Motor neuron (in vitro differentiated cells): ENCODE measurements around the gene C3orf20. TPM values are rescaled to one million over a fixed set of nuclear protein-coding genes. Genes with fewer than 3 reads are reported as not detected.

Source experiments
- ATAC-seq, 8 experiments: fragments of 200-7000 bp; cut with Tn5 transposase; replicated peaks in 6 of 8; 2 replicates each; pipeline ENCODE4 v1.8.0; 2021; ENCODE audit warnings: mild to moderate bottlenecking in 8 of 8, moderate library complexity in 8 of 8
- H3K27ac ChIP-seq, 2 donors: fragments of 250-450 bp; sonication (Bioruptor Pico); 2 replicates each; pipeline ENCODE4 v1.9.0; 2021; ENCODE audit warnings: antibody characterized with exemption in 2 of 2, mild to moderate bottlenecking in 2 of 2, moderate library complexity in 1 of 2
- H3K4me1 ChIP-seq, 2 donors: fragments of 250-450 bp; sonication (Bioruptor Pico); replicated peaks in 1 of 2; 2 replicates each; pipeline ENCODE4 v1.6.1; 2021; ENCODE audit warnings: antibody characterized with exemption in 2 of 2, mild to moderate bottlenecking in 2 of 2, moderate library complexity in 1 of 2
- H3K4me3 ChIP-seq, 5 donors: fragments of 250-450 bp; sonication (Bioruptor Pico); 2 replicates each; pipeline ENCODE4 v1.9.0; 2021; ENCODE audit warnings: antibody characterized with exemption in 5 of 5, mild to moderate bottlenecking in 5 of 5, moderate library complexity in 4 of 5
- WGBS, 10 experiments: fragments of 450-650 bp; shearing (Covaris generic); methylation state at CpG; one replicate each; pipeline ENCODE4 v1.0.0; 2022; 5-methylcytosine and 5-hydroxymethylcytosine counted together
- in situ Hi-C, 9 experiments: fragments of 400-800 bp; cut with MboI; loops; one replicate each; pipeline ENCODE4 v1.15.0; 2021; ENCODE audit warnings: low sequenced_read_pairs in 9 of 9, low pct_unique_long_range_greater_than_20kb in 2 of 9; ENCODE audit not compliant: unreplicated experiment in 9 of 9
- total RNA-seq, 8 experiments: library from RNA; unstranded; fragments of 300-600 nt; gene quantifications; 2 replicates each; pipeline versions ENCODE4 v1.2.3 to v1.2.4, GENCODE V29; 2022

Gene C3orf20
- total RNA-seq, 8 experiments from 2014 or later = 0.09 to 0.43 (median 0.21) TPM; not detected in 3

DNA sequence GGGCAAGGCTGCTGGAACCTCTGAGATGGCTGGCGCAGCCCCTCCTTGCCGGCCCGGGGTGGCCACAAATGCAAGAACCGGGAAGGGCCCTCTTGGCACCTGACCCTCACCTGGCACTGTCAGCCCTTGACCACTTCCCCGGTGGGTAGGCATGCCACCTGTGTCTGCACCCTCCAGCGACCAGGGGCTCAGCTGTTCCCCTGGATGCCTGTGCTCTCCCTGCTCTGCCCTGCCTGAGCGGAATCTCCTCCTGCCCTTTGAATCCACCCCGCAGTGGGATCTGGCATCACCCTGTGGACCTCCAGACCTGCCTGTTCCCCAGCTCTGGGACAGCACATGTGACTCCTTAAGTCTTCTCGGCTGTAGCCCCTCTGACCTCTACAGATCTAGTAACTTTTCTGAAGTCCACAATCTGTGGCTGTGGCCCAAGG is 117.8 kb downstream of the C3orf20 start:
- H3K4me1 ChIP-seq = peaks cover 14 to 15% of the 10 kb centered on the region in 2 donors
- in situ Hi-C loops = loop anchor here in 5 of 9 experiments (10.0 to 25.0 kb wide), 2 partner anchors 120 to 122 kb away; no protein-coding TSS in a partner anchor
- no peak overlapping the region for H3K4me3 ChIP-seq
- 0 to 100% (median 93%) methylated on average over 1 to 3 of the region's 9 CpGs; no CpG with 5 or more reads in 5 of the 10 experiments for WGBS, 10 experiments
- no peak overlapping the region for H3K27ac ChIP-seq
- no peak for ATAC-seq

DNA sequence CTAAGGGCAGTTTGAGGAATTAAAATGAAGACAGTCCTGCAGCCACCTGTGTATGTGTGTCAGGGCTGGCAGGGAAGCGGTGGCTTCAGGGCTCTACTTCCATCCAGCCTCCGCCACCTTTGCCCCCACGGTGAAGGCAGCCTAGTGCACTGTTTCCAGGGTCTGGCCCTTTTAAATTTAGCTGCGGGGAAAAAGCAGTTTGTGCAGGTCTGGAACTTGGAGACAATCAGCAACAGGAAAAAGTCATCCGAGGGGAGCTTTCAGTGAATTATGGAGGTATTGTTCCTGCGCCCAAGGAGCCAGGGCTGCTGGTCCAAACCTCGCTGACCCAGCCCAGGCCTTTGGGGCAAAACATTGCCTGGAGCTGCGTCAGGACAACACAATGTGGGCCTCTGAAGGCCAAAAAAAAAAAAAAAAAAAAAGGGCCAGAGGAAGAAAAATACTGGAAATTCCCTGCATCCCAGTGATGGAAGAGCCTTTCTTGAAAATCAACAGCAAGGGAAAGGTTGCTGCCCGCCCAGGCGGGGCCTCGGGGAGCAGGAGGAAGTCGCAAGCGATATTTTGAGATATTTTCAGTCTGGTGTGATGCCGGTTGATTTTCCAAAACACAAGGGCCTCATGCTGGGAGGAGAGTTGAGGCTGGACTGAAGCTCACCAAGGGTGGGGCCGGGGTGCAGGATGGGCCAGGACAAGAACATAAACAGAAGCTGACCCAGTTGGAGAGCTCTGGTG is 118.4 kb downstream of the C3orf20 start:
- Histone ChIP-seq H3K4me1 (peaks cover 11 to 13% of the 10 kb centered on the region in 2 donors), H3K27ac (no peak overlapping the region), H3K4me3 (no peak overlapping the region)
- WGBS, 10 experiments = 23 to 87% (median 66%) methylated on average over 1 to 13 of the region's 15 CpGs
- peak in 2 of 8 experiments; percentile 21 to 33 for ATAC-seq
- in situ Hi-C loops = loop anchor here in 5 of 9 experiments (10.0 to 25.0 kb wide), 2 partner anchors 119 to 122 kb away; no protein-coding TSS in a partner anchor

DNA sequence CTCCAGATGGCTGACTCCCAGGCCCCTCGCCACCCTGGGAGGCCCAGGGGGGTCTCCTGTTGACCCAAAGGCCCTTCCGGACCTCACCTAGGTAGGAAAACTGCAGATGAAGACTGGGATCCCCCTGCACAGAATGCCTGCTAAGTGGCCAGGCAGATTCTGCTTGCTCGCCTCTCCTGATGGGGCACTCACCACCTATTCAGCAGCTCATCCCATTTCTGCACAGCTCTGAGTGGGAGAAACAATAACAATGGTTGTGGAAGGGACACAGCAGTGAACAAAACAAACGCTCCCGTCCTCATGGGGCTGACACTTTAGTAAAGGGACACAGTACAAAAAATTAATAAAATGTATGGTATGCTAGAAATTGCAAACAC is 118.9 kb downstream of the C3orf20 start:
- 92 to 100% (median 100%) methylated on average over 1 to 3 of the region's 5 CpGs; no CpG with 5 or more reads in 5 of the 10 experiments for WGBS, 10 experiments
- H3K4me1 ChIP-seq = peaks cover 11 to 12% of the 10 kb centered on the region in 2 donors
- no peak for ATAC-seq
- H3K27ac ChIP-seq = no peak overlapping the region
- in situ Hi-C loops = loop anchor here in 5 of 9 experiments (10.0 to 25.0 kb wide), 2 partner anchors 118 to 121 kb away; no protein-coding TSS in a partner anchor
- no peak overlapping the region for H3K4me3 ChIP-seq

- no peak overlapping the region for H3K4me3 ChIP-seq
- peaks cover 11 to 12% of the 10 kb centered on the region in 2 donors for H3K4me1 ChIP-seq
- peak in 3 of 8 experiments; percentile 42 to 54 (median 52) for ATAC-seq
- WGBS, 10 experiments = 0 to 100% (median 60%) methylated on average over 1 to 2 of the region's 2 CpGs; no CpG with 5 or more reads in 3 of the 10 experiments
- in situ Hi-C loops = loop anchor here in 5 of 9 experiments (10.0 to 25.0 kb wide), 2 partner anchors 118 to 120 kb away; no protein-coding TSS in a partner anchor
- no peak overlapping the region for H3K27ac ChIP-seq
These were observed 119.5 kb downstream of the C3orf20 start for GRCh38 chr3:14794435-14794834.

DNA sequence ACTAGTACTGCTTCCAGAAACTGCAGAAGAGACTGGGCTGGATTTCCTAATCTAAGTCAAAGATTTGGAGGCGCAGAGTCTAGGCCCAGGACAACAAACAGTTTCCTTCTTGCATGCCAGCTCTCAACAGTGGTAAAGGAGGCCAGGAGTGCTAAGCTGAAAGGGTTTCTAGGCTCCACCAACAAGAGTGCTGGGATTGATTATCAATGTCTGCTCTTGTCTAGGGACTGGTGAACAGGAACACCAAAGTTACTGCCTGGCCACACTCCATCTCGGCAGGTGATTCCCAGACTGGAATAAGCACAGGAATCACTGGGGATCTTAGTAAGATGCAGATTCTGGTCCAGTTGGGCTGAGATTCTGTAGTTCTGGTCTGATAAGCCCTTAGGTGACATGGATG is 121.1 kb downstream of the C3orf20 start:
- no peak for ATAC-seq
- Histone ChIP-seq H3K4me1 (peaks cover 11 to 12% of the 10 kb centered on the region in 2 donors), H3K27ac (no peak overlapping the region), H3K4me3 (no peak overlapping the region)
- 40 to 100% (median 73%) methylated on average over 1 to 2 of the region's 2 CpGs; no CpG with 5 or more reads in 4 of the 10 experiments for WGBS, 10 experiments
- in situ Hi-C loops = loop anchor here in 5 of 9 experiments (10.0 to 25.0 kb wide), 2 partner anchors 116 to 119 kb away; no protein-coding TSS in a partner anchor

- Histone ChIP-seq H3K27ac (peak overlapping the region; percentile 43 to 46), H3K4me1 (peaks cover 10 to 13% of the 10 kb centered on the region in 2 donors), H3K4me3 (no peak overlapping the region)
- peak in 5 of 8 experiments; percentile 97 to 98 (median 98) for ATAC-seq
- 7 to 63% (median 34%) methylated on average over 5 to 8 of the region's 14 CpGs; no CpG with 5 or more reads in 7 of the 10 experiments for WGBS, 10 experiments
- in situ Hi-C loops = loop anchor here in 5 of 9 experiments (10.0 to 25.0 kb wide), 2 partner anchors 116 to 118 kb away; no protein-coding TSS in a partner anchor
These were observed 121.6 kb downstream of the C3orf20 start for GRCh38 chr3:14796403-14797077.

- in situ Hi-C loops = loop anchor here in 5 of 9 experiments (10.0 to 25.0 kb wide), 2 partner anchors 115 to 117 kb away; no protein-coding TSS in a partner anchor
- 49 to 92% (median 61%) methylated on average over 1 to 3 of the region's 4 CpGs; no CpG with 5 or more reads in 3 of the 10 experiments for WGBS, 10 experiments
- H3K4me1 ChIP-seq = peaks cover 10 to 20% of the 10 kb centered on the region in 2 donors
These were observed 122.8 kb downstream of the C3orf20 start for GRCh38 chr3:14797731-14798130.

DNA sequence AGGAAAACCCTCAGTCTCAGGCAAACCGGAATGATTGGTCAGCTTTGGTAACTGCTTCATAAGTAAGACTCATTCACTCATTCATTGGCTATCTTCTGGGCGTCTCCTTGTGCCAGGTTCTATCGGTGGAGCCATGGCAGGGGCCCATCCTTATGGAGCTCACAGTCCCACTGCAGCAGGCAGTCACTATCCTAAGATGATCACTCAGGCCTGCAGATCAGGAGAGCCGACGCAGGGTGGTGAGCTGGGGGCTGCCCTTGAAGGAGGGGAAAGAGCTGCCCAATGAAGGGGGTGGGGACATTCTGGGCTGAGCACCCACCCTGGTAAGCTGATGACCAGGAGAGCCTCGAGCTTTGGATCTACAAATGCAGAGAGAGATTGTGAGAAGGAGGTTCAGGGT is 123.3 kb downstream of the C3orf20 start:
- Histone ChIP-seq H3K27ac (no peak overlapping the region), H3K4me1 (peaks cover 10 to 20% of the 10 kb centered on the region in 2 donors), H3K4me3 (no peak overlapping the region)
- in situ Hi-C loops = loop anchor here in 5 of 9 experiments (10.0 to 25.0 kb wide), 2 partner anchors 114 to 117 kb away; no protein-coding TSS in a partner anchor
- 27 to 89% (median 70%) methylated on average over 1 to 3 of the region's 6 CpGs; no CpG with 5 or more reads in 5 of the 10 experiments for WGBS, 10 experiments
- ATAC-seq = no peak

More at GRCh38 chr3:14797731-14798130, 122.8 kb downstream of the C3orf20 start:
- no peak overlapping the region for H3K27ac ChIP-seq
- H3K4me3 ChIP-seq = no peak overlapping the region
- ATAC-seq = no peak

DNA sequence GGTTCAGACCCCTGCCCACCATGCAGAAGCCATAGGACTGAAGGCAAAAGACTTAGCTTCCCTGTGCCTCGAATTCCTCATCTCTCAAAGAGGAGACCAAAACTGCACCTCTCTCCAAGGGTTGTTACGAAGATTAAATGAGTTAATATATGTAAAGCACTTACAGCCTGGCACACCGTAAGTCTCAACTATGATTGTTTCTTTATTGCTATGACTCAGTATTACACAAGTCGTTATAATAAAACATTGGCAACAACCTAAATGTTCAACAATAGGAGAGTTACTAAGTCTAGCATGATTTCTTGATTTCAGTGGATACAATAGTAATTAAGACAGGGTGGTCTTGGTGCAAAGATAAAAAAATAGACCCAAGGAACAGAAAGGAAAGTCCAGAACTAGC is 124.2 kb downstream of the C3orf20 start:
- Histone ChIP-seq H3K27ac (no peak overlapping the region), H3K4me1 (peaks cover 10 to 20% of the 10 kb centered on the region in 2 donors), H3K4me3 (no peak overlapping the region)
- no peak for ATAC-seq
- in situ Hi-C loops = loop anchor here in 5 of 9 experiments (10.0 to 25.0 kb wide), 2 partner anchors 113 to 116 kb away; no protein-coding TSS in a partner anchor
- 10 to 89% (median 77%) methylated on average over 1 to 4 of the region's 4 CpGs; no CpG with 5 or more reads in 2 of the 10 experiments for WGBS, 10 experiments

GRCh38 chr3:14801031-14801430 is 126.1 kb downstream of the C3orf20 start:
- in situ Hi-C loops = no loop called here
- H3K4me3 ChIP-seq = no peak overlapping the region
- peaks cover 9 to 20% of the 10 kb centered on the region in 2 donors for H3K4me1 ChIP-seq
- WGBS, 10 experiments = 63 to 100% (median 87%) methylated on average over 1 to 8 of the region's 9 CpGs; no CpG with 5 or more reads in 2 of the 10 experiments
- no peak for ATAC-seq
- H3K27ac ChIP-seq = no peak overlapping the region

GRCh38 chr3:14801668-14802380 is 126.9 kb downstream of the C3orf20 start:
- peak in 3 of 8 experiments; percentile 53 to 74 (median 57) for ATAC-seq
- Histone ChIP-seq H3K4me3 (no peak overlapping the region), H3K4me1 (peaks cover 4 to 16% of the 10 kb centered on the region in 2 donors), H3K27ac (no peak overlapping the region)
- WGBS, 10 experiments = 0 to 71% (median 42%) methylated on average over 1 to 5 of the region's 10 CpGs; no CpG with 5 or more reads in 4 of the 10 experiments
- in situ Hi-C loops = no loop called here

DNA sequence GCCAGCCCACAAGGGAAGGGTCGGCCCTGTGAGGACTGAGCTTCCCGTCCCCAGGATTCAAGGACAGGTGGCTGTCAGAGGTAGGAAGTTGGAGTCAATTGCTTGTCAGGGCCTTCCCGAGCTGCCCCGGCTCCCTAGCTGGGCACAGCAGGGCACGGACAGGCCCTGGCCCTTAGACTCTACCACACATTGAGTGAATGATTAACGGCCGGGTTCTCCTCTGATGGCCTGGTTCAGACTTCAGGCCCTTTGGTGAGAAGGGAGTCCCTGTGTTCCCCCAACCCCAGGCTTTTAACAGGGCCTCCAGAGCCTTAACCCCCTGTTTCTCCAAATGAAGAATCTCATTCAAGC is 127.4 kb downstream of the C3orf20 start:
- Histone ChIP-seq H3K27ac (no peak overlapping the region), H3K4me1 (peaks cover 0 to 10% of the 10 kb centered on the region in 2 donors), H3K4me3 (no peak overlapping the region)
- in situ Hi-C loops = no loop called here
- WGBS, 10 experiments = 50 to 83% (median 68%) methylated on average over 2 to 5 of the region's 7 CpGs; no CpG with 5 or more reads in 6 of the 10 experiments
- no peak for ATAC-seq
